HepG2 (cell line): Measurements from ENCODE around the gene RFXANK. TPM values are rescaled to one million over a fixed set of nuclear protein-coding genes. Genes with fewer than 3 reads are reported as not detected.

Source experiments
- CC2D1A ChIP-seq: sonication (generic); formaldehyde crosslinking; IDR thresholded peaks from 2 replicates; pipeline ENCODE4 v1.8.1; 2023; ENCODE audit warnings: mild to moderate bottlenecking, missing genetic modification reagents
- CTCF ChIP-seq: sonication (generic); formaldehyde crosslinking; IDR thresholded peaks from 2 replicates; pipeline ENCODE4 v1.5.0; 2020; ENCODE audit warnings: mild to moderate bottlenecking, missing genetic modification reagents, moderate library complexity
- GABPB1 ChIP-seq: IDR thresholded peaks from 2 replicates; pipeline ENCODE4 v1.6.1; 2016; ENCODE audit warnings: mild to moderate bottlenecking, missing genetic modification reagents, moderate library complexity, missing compliant biosample characterization
- GATAD1 ChIP-seq: IDR thresholded peaks from 2 replicates; pipeline ENCODE4 v1.6.1; 2016; ENCODE audit warnings: missing genetic modification reagents, missing compliant biosample characterization
- HINFP ChIP-seq: sonication (generic); formaldehyde crosslinking; IDR thresholded peaks from 2 replicates; pipeline ENCODE4 v1.4.0; 2020; ENCODE audit warnings: low read depth, mild to moderate bottlenecking, missing genetic modification reagents
- MLXIP ChIP-seq: sonication (generic); formaldehyde crosslinking; IDR thresholded peaks from 2 replicates; pipeline ENCODE4 v1.9.0; 2021; ENCODE audit warnings: missing genetic modification reagents, borderline replicate concordance
- MZF1 ChIP-seq: sonication (generic); formaldehyde crosslinking; IDR thresholded peaks from 2 replicates; pipeline ENCODE4 v1.8.1; 2023; ENCODE audit warnings: mild to moderate bottlenecking, missing genetic modification reagents, borderline replicate concordance
- POLR2G ChIP-seq: fragments of 200-400 bp; formaldehyde crosslinking; IDR thresholded peaks from 2 replicates; pipeline ENCODE4 v1.6.1; 2018; ENCODE audit warnings: mild to moderate bottlenecking, low read depth, low read length, moderate library complexity
- TFDP2 ChIP-seq: sonication (generic); formaldehyde crosslinking; IDR thresholded peaks from 2 replicates; pipeline ENCODE4 v1.4.0; 2020; ENCODE audit warnings: missing genetic modification reagents
- TMF1 ChIP-seq: sonication (generic); formaldehyde crosslinking; IDR thresholded peaks from 2 replicates; pipeline ENCODE4 v1.8.1; 2022; ENCODE audit warnings: low read depth, missing genetic modification reagents
- TP53 ChIP-seq: sonication (generic); formaldehyde crosslinking; conservative IDR thresholded peaks from 2 replicates; pipeline ENCODE4 v1.4.0; 2020; ENCODE audit warnings: missing genetic modification reagents
- ZBTB20 ChIP-seq: sonication (generic); formaldehyde crosslinking; IDR thresholded peaks from 2 replicates; pipeline ENCODE4 v1.8.1; 2023; ENCODE audit warnings: missing genetic modification reagents, low read depth, mild to moderate bottlenecking, borderline replicate concordance
- ZFP36L1 ChIP-seq: sonication (generic); formaldehyde crosslinking; IDR thresholded peaks from 2 replicates; pipeline ENCODE4 v1.8.0; 2022; ENCODE audit warnings: mild to moderate bottlenecking, missing genetic modification reagents, moderate library complexity
- ZFP91 ChIP-seq: sonication (generic); formaldehyde crosslinking; IDR thresholded peaks from 2 replicates; pipeline ENCODE4 v1.9.0; 2022; ENCODE audit warnings: missing genetic modification reagents, mild to moderate bottlenecking, borderline replicate concordance
- ZMYM4 ChIP-seq: sonication (generic); formaldehyde crosslinking; IDR thresholded peaks from 2 replicates; pipeline ENCODE4 v1.8.1; 2023; ENCODE audit warnings: mild to moderate bottlenecking, missing genetic modification reagents
- ZNF234 ChIP-seq: sonication (generic); formaldehyde crosslinking; conservative IDR thresholded peaks from 2 replicates; pipeline ENCODE4 v1.5.1; 2020; ENCODE audit warnings: mild to moderate bottlenecking, missing genetic modification reagents
- ZNF317 ChIP-seq: sonication (generic); formaldehyde crosslinking; IDR thresholded peaks from 2 replicates; pipeline ENCODE4 v1.5.0; 2020; ENCODE audit warnings: mild to moderate bottlenecking, missing genetic modification reagents
- ZNF766 ChIP-seq: sonication (generic); formaldehyde crosslinking; IDR thresholded peaks from 2 replicates; pipeline ENCODE4 v1.5.0; 2020; ENCODE audit warnings: missing genetic modification reagents, borderline replicate concordance
- ZSCAN20 ChIP-seq: sonication (generic); formaldehyde crosslinking; IDR thresholded peaks from 2 replicates; pipeline ENCODE4 v1.4.0; 2020; ENCODE audit warnings: missing genetic modification reagents, mild to moderate bottlenecking, borderline replicate concordance
- polyA plus RNA-seq, 8 experiments: library from polyadenylated mRNA; depleted of rRNA in 3 of 8; stranded (reverse) in 7 of 8; unstranded in 1 of 8; fragments of >200 nt; fragmentation: Illumina TruSeq in 4 of 8; extraction: Trizol in 4 of 8; gene quantifications; 2 replicates each; pipeline versions ENCODE4 v1.2.1 to v1.2.3, GENCODE V29; 2011 to 2016; ENCODE audit warnings: low read depth in 4 of 8, missing spikeins in 1 of 8, mixed read lengths in 1 of 8; ENCODE audit not compliant: insufficient read depth in 1 of 8
- total RNA-seq, 5 experiments: library from RNA; depleted of rRNA; stranded (reverse); fragments of >200 nt; fragmentation: Illumina TruSeq; extraction: Trizol; gene quantifications; 2 replicates each; pipeline ENCODE4 v1.2.3, GENCODE V29; 2016; ENCODE audit warnings: low read depth in 1 of 5

The RFXANK gene
- total and polyA plus RNA-seq, 2 of the 13 experiments (the other 11 are each of a cell fraction or from before 2014, with no cell fraction given) = 49.9 to 80.7 TPM

- peak; percentile 86; the same call in 1 of the 2 replicates for TF ChIP-seq HINFP (CRISPR knock-in tag)
- TF ChIP-seq ZFP91 = peak; percentile 99
- TF ChIP-seq ZNF317 = no peak
- TF ChIP-seq TP53 (CRISPR knock-in tag) = no peak
- 0 out of 2 replicates have a peak, but pooled peaks have one; percentile 36 for TF ChIP-seq MZF1
- TF ChIP-seq ZFP36L1 (CRISPR knock-in tag) = 0 out of 2 replicates have a peak, but pooled peaks have one; percentile 49
- no peak for TF ChIP-seq ZNF234 (CRISPR knock-in tag)
- no peak for TF ChIP-seq CC2D1A
- TF ChIP-seq POLR2G = peak; percentile 70
- TF ChIP-seq ZSCAN20 (CRISPR knock-in tag) = 0 out of 2 replicates have a peak, but pooled peaks have one; percentile 46
- TF ChIP-seq GABPB1 (CRISPR knock-in tag) = peak; percentile 66
- 0 out of 2 replicates have a peak, but pooled peaks have one; percentile 20 for TF ChIP-seq MLXIP (CRISPR knock-in tag)
- peak; percentile 68; the same call in 1 of the 2 replicates for TF ChIP-seq GATAD1
- peak; percentile 80 for TF ChIP-seq TFDP2 (CRISPR knock-in tag)
- no peak for TF ChIP-seq ZNF766 (CRISPR knock-in tag)
- TF ChIP-seq CTCF (CRISPR knock-in tag) = no peak
- TF ChIP-seq TMF1 = 0 out of 2 replicates have a peak, but pooled peaks have one; percentile 24
- peak; percentile 20; the same call in 1 of the 2 replicates for TF ChIP-seq ZMYM4
- TF ChIP-seq ZBTB20 (CRISPR knock-in tag) = no peak
Observed at GRCh38 chr19:19203012-19203856, 11.2 kb downstream of the RFXANK start, which contains the start of gene NR2C2AP (continued).
